GM12878 (cell line): ENCODE data around the gene MOV10L1.
"Not testable (repeated sequence)": the region's sequence is repeated elsewhere in the genome, so short reads cannot be mapped to it uniquely, and the experiment has no call there.

Experiments used
- EZH2 ChIP-seq: IDR thresholded peaks from 2 replicates; pipeline ENCODE4 v1.6.1; 2012; ENCODE audit warnings: low read depth, mild to moderate bottlenecking, control low read depth, inconsistent platforms, low read length, borderline replicate concordance; ENCODE audit not compliant: control insufficient read depth
- FOS ChIP-seq: IDR thresholded peaks from 3 replicates; pipeline ENCODE4 v1.6.1; 2011; ENCODE audit warnings: borderline replicate concordance; ENCODE audit not compliant: insufficient read length; ENCODE audit errors: extremely low read depth
- POU2F2 ChIP-seq: IDR thresholded peaks from 3 replicates; pipeline ENCODE4 v1.6.1; 2011; ENCODE audit warnings: low read depth, mild to moderate bottlenecking, low read length, borderline replicate concordance
- SUZ12 ChIP-seq: fragments of 200-600 bp; sonication (generic); IDR thresholded peaks from one replicate; pipeline ENCODE4 v1.6.1; 2018; ENCODE audit warnings: antibody characterized with exemption, mild to moderate bottlenecking; ENCODE audit not compliant: unreplicated experiment
- ZNF274 ChIP-seq: IDR thresholded peaks from one replicate; pipeline ENCODE4 v1.8.0; 2011; ENCODE audit not compliant: insufficient read length, insufficient read depth
- TF ChIP-seq, protein P1 (sequence below), 3 experiments: IDR thresholded peaks in 2 of 3; conservative IDR thresholded peaks in 1 of 3; 2 replicates each; pipeline ENCODE4 v1.5.1; 2011; ENCODE audit warnings: low read depth in 3 of 3, low read length in 3 of 3, mild to moderate bottlenecking in 3 of 3, control low read depth in 2 of 3, moderate library complexity in 2 of 3, inconsistent platforms in 1 of 3, mixed read lengths in 1 of 3; ENCODE audit not compliant: control insufficient read depth in 2 of 3, insufficient read depth in 1 of 3; ENCODE audit errors: extremely low read depth in 1 of 3

DNA sequence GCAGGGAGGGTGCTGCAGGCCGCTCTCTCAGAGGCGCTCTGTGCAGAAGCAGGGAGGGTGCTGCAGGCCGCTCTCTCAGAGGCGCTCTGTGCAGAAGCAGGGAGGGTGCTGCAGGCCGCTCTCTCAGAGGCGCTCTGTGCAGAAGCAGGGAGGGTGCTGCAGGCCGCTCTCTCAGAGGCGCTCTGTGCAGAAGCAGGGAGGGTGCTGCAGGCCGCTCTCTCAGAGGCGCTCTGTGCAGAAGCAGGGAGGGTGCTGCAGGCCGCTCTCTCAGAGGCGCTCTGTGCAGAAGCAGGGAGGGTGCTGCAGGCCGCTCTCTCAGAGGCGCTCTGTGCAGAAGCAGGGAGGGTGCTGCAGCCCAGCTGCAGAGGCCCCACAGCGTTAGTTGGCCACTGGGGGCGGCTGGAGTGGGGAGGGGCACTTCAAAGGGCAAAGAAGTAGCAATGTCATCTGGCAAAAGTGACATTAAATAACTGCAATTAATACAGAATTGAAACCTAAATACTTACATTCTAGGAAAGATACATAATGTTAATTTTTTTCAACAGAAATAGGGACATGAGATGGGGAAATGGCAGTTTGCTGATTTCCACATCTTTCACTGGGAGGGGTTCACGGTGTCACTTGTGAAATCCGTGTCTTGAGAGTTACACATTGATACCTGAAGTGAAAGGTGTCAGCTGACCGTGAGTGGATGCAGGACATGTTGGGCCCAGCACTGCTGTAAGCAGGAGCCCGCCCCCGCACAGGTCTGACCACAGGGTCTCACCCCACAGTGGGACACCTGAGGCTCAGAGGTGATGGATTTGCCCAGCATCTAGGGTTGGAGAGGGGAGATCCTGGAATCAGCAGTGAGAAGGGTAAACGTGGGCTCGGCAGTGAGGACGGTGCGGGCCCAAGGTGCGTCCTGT is 57.7 kb downstream of the MOV10L1 start:
- TF ChIP-seq SUZ12, EZH2, ZNF274, FOS, POU2F2: not testable (repeated sequence)
- TF ChIP-seq, protein P1, sequence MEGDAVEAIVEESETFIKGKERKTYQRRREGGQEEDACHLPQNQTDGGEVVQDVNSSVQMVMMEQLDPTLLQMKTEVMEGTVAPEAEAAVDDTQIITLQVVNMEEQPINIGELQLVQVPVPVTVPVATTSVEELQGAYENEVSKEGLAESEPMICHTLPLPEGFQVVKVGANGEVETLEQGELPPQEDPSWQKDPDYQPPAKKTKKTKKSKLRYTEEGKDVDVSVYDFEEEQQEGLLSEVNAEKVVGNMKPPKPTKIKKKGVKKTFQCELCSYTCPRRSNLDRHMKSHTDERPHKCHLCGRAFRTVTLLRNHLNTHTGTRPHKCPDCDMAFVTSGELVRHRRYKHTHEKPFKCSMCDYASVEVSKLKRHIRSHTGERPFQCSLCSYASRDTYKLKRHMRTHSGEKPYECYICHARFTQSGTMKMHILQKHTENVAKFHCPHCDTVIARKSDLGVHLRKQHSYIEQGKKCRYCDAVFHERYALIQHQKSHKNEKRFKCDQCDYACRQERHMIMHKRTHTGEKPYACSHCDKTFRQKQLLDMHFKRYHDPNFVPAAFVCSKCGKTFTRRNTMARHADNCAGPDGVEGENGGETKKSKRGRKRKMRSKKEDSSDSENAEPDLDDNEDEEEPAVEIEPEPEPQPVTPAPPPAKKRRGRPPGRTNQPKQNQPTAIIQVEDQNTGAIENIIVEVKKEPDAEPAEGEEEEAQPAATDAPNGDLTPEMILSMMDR (IDR thresholded peaks at IDR 0.05 in 2 of 3, conservative IDR thresholded peaks at IDR 0.05 in 1 of 3; ENCODE audit: control insufficient read depth in 2 of 3, extremely low read depth in 1 of 3, insufficient read depth in 1 of 3, low read depth in 3 of 3, low read length in 3 of 3), result not testable (repeated sequence)
